GM23338 (cell line): ENCODE results near the gene PNPLA7. TPM values are rescaled to one million over a fixed set of nuclear protein-coding genes. Genes with fewer than 3 reads are reported as not detected.

Source experiments
- ATAC-seq: fragments of 200-7000 bp; cut with Tn5 transposase; 3 replicates; pipeline ENCODE4 v1.9.1; 2020
- DNase-seq: peaks from one replicate; pipeline ENCODE4 v3.0.0-alpha.2; 2015; ENCODE audit warnings: low spot score
- H2AFZ ChIP-seq: fragments of 200-600 bp; sonication (generic); 2 replicates; pipeline ENCODE4 v1.8.0; 2016; ENCODE audit warnings: antibody characterized with exemption, mild to moderate bottlenecking, moderate library complexity
- H3F3A ChIP-seq: fragments of 200-600 bp; sonication (generic); replicated peaks from 2 replicates; pipeline ENCODE4 v1.8.0; 2017; ENCODE audit warnings: antibody characterized with exemption, mixed run types, low read depth
- H3K27ac ChIP-seq: fragments of 200-600 bp; sonication (generic); 2 replicates; pipeline ENCODE4 v1.6.1; 2016; ENCODE audit warnings: low read depth
- H3K27me3 ChIP-seq: fragments of 200-600 bp; sonication (generic); 2 replicates; pipeline ENCODE4 v1.8.0; 2016; ENCODE audit warnings: mild to moderate bottlenecking, mixed run types, moderate library complexity; ENCODE audit not compliant: insufficient read depth
- H3K36me3 ChIP-seq: fragments of 200-600 bp; sonication (generic); 2 replicates; pipeline ENCODE4 v1.8.0; 2016; ENCODE audit warnings: mild to moderate bottlenecking; ENCODE audit not compliant: insufficient read depth
- H3K4me1 ChIP-seq: fragments of 200-600 bp; sonication (generic); 2 replicates; pipeline ENCODE4 v1.8.0; 2016; ENCODE audit warnings: mild to moderate bottlenecking, moderate library complexity; ENCODE audit not compliant: insufficient read depth
- H3K4me2 ChIP-seq: fragments of 200-600 bp; sonication (generic); 2 replicates; pipeline ENCODE4 v1.7.1; 2017; ENCODE audit warnings: mixed run types
- H3K4me3 ChIP-seq: fragments of 200-600 bp; sonication (generic); 2 replicates; pipeline ENCODE4 v1.6.1; 2016; ENCODE audit warnings: mixed run types
- H3K79me2 ChIP-seq: fragments of 200-600 bp; sonication (generic); replicated peaks from 2 replicates; pipeline ENCODE4 v1.8.0; 2017; ENCODE audit warnings: mild to moderate bottlenecking; ENCODE audit not compliant: insufficient read depth
- H3K9me2 ChIP-seq: fragments of 200-600 bp; sonication (generic); 2 replicates; pipeline ENCODE4 v1.8.0; 2017; ENCODE audit not compliant: insufficient read depth
- H4K20me1 ChIP-seq: fragments of 200-600 bp; sonication (generic); replicated peaks from 2 replicates; pipeline ENCODE4 v1.8.0; 2017; ENCODE audit warnings: mild to moderate bottlenecking; ENCODE audit not compliant: insufficient read depth
- H3K27ac Mint-ChIP-seq: 2 replicates; pipeline ENCODE4 v1.8.0; 2020; ENCODE audit warnings: inconsistent platforms, mild to moderate bottlenecking, moderate library complexity, mixed read lengths
- H3K27me3 Mint-ChIP-seq: 3 replicates; pipeline ENCODE4 v1.8.0; 2022; ENCODE audit warnings: low read depth, mild to moderate bottlenecking, moderate library complexity, mixed read lengths, inconsistent platforms; ENCODE audit not compliant: insufficient read depth, poor library complexity
- H3K36me3 Mint-ChIP-seq: 3 replicates; pipeline ENCODE4 v1.8.0; 2021; ENCODE audit warnings: low read depth, mild to moderate bottlenecking, inconsistent platforms, moderate library complexity, mixed read lengths
- H3K4me1 Mint-ChIP-seq: 3 replicates; pipeline ENCODE4 v1.8.0; 2020; ENCODE audit warnings: mild to moderate bottlenecking, inconsistent platforms, mixed read lengths
- H3K4me3 Mint-ChIP-seq: 3 replicates; pipeline ENCODE4 v1.8.0; 2021; ENCODE audit warnings: moderate library complexity, mild to moderate bottlenecking, inconsistent platforms, mixed read lengths
- H3K9me3 Mint-ChIP-seq: 3 replicates; pipeline ENCODE4 v1.8.0; 2020; ENCODE audit warnings: moderate library complexity, mild to moderate bottlenecking, inconsistent platforms, mixed read lengths
- CTCF ChIP-seq, 2 experiments: fragments of 200-600 bp in 1 of 2; sonication (generic) in 1 of 2; conservative IDR thresholded peaks; 2 replicates each; pipeline versions ENCODE4 v1.5.1 to v1.6.1; 2016 to 2017; ENCODE audit warnings: antibody characterized with exemption in 2 of 2, low read depth in 2 of 2, mild to moderate bottlenecking in 2 of 2, moderate library complexity in 1 of 2
- EZH2phosphoT487 ChIP-seq: fragments of 200-600 bp; sonication (generic); IDR thresholded peaks from one replicate; pipeline ENCODE4 v1.8.1; 2018; ENCODE audit warnings: antibody characterized with exemption; ENCODE audit not compliant: unreplicated experiment
- JUNB ChIP-seq: IDR thresholded peaks from one replicate; pipeline ENCODE4 v1.6.1; 2016; ENCODE audit warnings: antibody characterized with exemption; ENCODE audit not compliant: unreplicated experiment
- NANOG ChIP-seq: IDR thresholded peaks from 2 replicates; pipeline ENCODE4 v1.6.1; 2016; ENCODE audit warnings: antibody characterized with exemption, borderline replicate concordance
- REST ChIP-seq: IDR thresholded peaks from one replicate; pipeline ENCODE4 v1.6.1; 2018; ENCODE audit warnings: antibody characterized with exemption; ENCODE audit not compliant: unreplicated experiment
- STAT1 ChIP-seq: IDR thresholded peaks from one replicate; pipeline ENCODE4 v1.6.1; 2016; ENCODE audit warnings: antibody characterized with exemption; ENCODE audit not compliant: unreplicated experiment
- ZNF462 ChIP-seq: fragments of 250-450 bp; sonication (Bioruptor Pico); IDR thresholded peaks from 2 replicates; pipeline ENCODE4 v1.5.0; 2020; ENCODE audit warnings: mild to moderate bottlenecking, moderate library complexity
- polyA plus RNA-seq: library from polyadenylated mRNA; unstranded; fragments of >200 nt; fragmentation: Nextera tagmentation; extraction: Ambion mirVana; gene quantifications from 2 replicates; pipeline ENCODE4 v1.2.1, GENCODE V29; 2016
- total RNA-seq: library from RNA; depleted of rRNA; stranded (reverse); fragments of >200 nt; shearing (Covaris generic); gene quantifications from 2 replicates; pipeline ENCODE4 v1.2.3, GENCODE V29; 2014
- TF ChIP-seq, protein P1 (sequence below): IDR thresholded peaks from 2 replicates; pipeline ENCODE4 v1.6.1; 2016; ENCODE audit warnings: antibody characterized with exemption

The PNPLA7 gene
- total and polyA plus RNA-seq, 2 experiments from 2014 or later, result 0.45 to 0.80 TPM

GRCh38 chr9:137484551-137485315 lies 65.5 kb downstream of the PNPLA7 start (continued):
- TF ChIP-seq ZNF462 (CRISPR knock-in tag), result no peak
- TF ChIP-seq, protein P1, sequence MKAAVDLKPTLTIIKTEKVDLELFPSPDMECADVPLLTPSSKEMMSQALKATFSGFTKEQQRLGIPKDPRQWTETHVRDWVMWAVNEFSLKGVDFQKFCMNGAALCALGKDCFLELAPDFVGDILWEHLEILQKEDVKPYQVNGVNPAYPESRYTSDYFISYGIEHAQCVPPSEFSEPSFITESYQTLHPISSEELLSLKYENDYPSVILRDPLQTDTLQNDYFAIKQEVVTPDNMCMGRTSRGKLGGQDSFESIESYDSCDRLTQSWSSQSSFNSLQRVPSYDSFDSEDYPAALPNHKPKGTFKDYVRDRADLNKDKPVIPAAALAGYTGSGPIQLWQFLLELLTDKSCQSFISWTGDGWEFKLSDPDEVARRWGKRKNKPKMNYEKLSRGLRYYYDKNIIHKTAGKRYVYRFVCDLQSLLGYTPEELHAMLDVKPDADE, result no peak
- no peak for TF ChIP-seq JUNB

- Histone ChIP-seq H3K27ac (no peak overlapping the region), H3K4me2 (no peak overlapping the region), H4K20me1 (no peaks in the 10 kb centered on the region), H3K36me3 (no peaks in the 10 kb centered on the region), H2AFZ (no peak overlapping the region), H3K4me3 (no peak overlapping the region), H3F3A (no peaks in the 10 kb centered on the region), H3K27me3 (no peaks in the 10 kb centered on the region), H3K79me2 (no peaks in the 10 kb centered on the region), H3K9me2 (no peaks in the 10 kb centered on the region), H3K4me1 (no peaks in the 10 kb centered on the region)
- H3K36me3 Mint-ChIP-seq, result no peaks in the 10 kb centered on the region
- no peak for DNase-seq
- H3K27ac Mint-ChIP-seq, result peak overlapping the region; percentile 56; the same call in 1 of the 2 replicates
- peaks cover 2% of the 10 kb centered on the region for H3K27me3 Mint-ChIP-seq
- peaks cover 5% of the 10 kb centered on the region; the same call in 2 of the 3 replicates for H3K4me1 Mint-ChIP-seq
- H3K4me3 Mint-ChIP-seq, result no peak overlapping the region
- ATAC-seq, result no peak
- H3K9me3 Mint-ChIP-seq, result no peaks in the 10 kb centered on the region
- TF ChIP-seq JUNB (no peak), EZH2phosphoT487 (no peak), NANOG (no peak), STAT1 (no peak), REST (no peak), CTCF (conservative IDR thresholded peaks at IDR 0.05; ENCODE audit: low read depth in 2 of 2) (no peak)
- TF ChIP-seq, protein P1, result no peak
These were observed 68.0 kb downstream of the PNPLA7 start for GRCh38 chr9:137482094-137482781.
